ENCODE results near the gene PINK1.

Gene PINK1

GRCh38 chr1:20612221-20612746 is 21.0 kb upstream of the PINK1 start:
- no peak for DNase-seq (ENCODE audit: low read depth)
- no peak for TF ChIP-seq CTCF (conservative IDR thresholded peaks at IDR 0.05; ENCODE audit: low read depth, low read length)
- H3K4me3 ChIP-seq (ENCODE audit: low read depth, low read length): no peak overlapping the region

- H3K4me3 ChIP-seq (ENCODE audit: low read depth, low read length): no peak overlapping the region
- DNase-seq (ENCODE audit: low read depth): no peak
- TF ChIP-seq CTCF (conservative IDR thresholded peaks at IDR 0.05; ENCODE audit: low read depth, low read length): no peak
Measured at GRCh38 chr1:20614131-20614579, 19.1 kb upstream of the PINK1 start.

GRCh38 chr1:20615946-20616846 is 17.1 kb upstream of the PINK1 start:
- H3K4me3 ChIP-seq (ENCODE audit: low read depth, low read length): no peak overlapping the region
- peak; percentile 23 for DNase-seq (ENCODE audit: low read depth)
- TF ChIP-seq CTCF (conservative IDR thresholded peaks at IDR 0.05; ENCODE audit: low read depth, low read length): no peak

GRCh38 chr1:20616847-20617487 is 16.3 kb upstream of the PINK1 start:
- DNase-seq (ENCODE audit: low read depth): no peak
- no peak for TF ChIP-seq CTCF (conservative IDR thresholded peaks at IDR 0.05; ENCODE audit: low read depth, low read length)
- no peak overlapping the region for H3K4me3 ChIP-seq (ENCODE audit: low read depth, low read length)

GRCh38 chr1:20618550-20618949 is 14.7 kb upstream of the PINK1 start:
- TF ChIP-seq CTCF (conservative IDR thresholded peaks at IDR 0.05; ENCODE audit: low read depth, low read length): no peak
- H3K4me3 ChIP-seq (ENCODE audit: low read depth, low read length): no peak overlapping the region
- no peak for DNase-seq (ENCODE audit: low read depth)

GRCh38 chr1:20619999-20620398 is 13.3 kb upstream of the PINK1 start:
- no peak for TF ChIP-seq CTCF (conservative IDR thresholded peaks at IDR 0.05; ENCODE audit: low read depth, low read length)
- no peak overlapping the region for H3K4me3 ChIP-seq (ENCODE audit: low read depth, low read length)
- DNase-seq (ENCODE audit: low read depth): no peak

Data from choroid plexus epithelial cell (primary cell).